ENCODE data around the gene TUFT1.
A peak's percentile ranks its signal among the peaks of the same experiment; 100 is the strongest.

The TUFT1 gene

GRCh38 chr1:151540021-151540981 is at the start of gene TUFT1:
TSS of gene TUFT1 (plus strand) at chr1:151540309. CDS start at chr1:151540367, 58 bp downstream.
- peak; percentile 84 for DNase-seq

DNA sequence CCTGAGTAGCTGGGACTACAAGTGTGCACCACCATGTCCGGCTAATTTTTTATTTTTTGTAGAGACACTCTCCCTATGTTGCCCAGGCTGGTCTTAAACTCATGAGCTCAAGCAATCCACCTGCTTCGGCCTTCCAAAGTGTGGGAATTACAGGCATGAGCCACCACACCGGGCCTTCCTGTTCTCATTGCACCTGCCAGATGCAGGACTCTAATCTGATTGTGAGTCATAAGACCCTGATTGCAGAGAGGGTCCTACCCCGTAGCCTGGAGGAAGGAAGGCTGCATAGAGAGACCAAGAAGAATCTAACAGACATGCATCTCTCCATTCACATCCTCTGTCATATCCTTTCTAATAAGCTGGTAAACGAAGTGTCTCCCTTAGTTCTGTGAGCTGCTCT is 48.5 kb upstream of the TUFT1 start:
- DNase-seq: no peak

GRCh38 chr1:151492120-151492519 is 48.0 kb upstream of the TUFT1 start:
- DNase-seq: no peak

GRCh38 chr1:151493042-151493441 is 47.1 kb upstream of the TUFT1 start:
- no peak for DNase-seq

DNA sequence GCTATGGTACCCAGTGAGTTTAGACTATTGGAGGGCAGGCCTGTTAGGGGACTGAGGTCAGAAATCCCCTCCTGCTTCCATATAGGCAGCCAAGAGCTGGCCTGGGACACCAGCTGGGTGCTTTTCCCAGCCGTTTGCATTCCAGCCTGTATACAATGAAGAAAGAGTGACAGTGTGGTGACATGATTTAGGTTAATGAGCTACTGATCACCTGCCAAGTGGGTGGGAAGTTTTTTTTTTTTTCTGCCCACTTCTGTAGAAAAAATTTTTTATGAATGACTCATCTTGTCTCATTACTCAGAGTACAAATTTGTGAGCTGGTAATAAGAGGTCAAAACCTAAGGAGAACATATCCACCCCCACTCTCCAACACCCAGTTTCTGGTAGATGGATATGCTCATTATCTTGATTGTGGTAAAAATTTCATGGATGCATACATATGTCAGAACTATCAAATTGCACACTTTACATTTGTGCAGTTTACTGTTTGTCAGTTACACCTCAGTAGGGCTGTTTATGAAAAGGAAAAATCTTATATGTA is 45.3 kb upstream of the TUFT1 start:
- no peak for DNase-seq

DNA sequence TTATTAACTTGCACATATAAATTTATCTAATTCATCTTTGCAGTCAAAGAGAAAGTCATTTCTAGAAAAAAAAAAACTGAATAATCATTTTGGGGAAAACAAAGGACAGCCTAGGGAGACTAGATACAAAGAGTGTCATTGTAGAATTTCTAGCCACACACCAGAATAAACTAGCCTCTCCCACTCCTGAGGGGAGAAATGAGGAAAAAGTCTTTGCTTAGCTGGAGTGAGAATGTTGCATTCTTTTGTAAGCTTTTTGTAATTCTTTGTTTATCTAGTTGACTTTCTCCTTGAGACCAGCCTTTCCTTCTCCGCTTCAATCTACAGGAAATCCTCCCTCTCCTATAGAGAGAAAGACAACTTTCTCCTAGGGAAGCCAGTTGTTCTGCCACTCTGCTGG is 44.8 kb upstream of the TUFT1 start:
- DNase-seq: no peak

- no peak for DNase-seq
Measured at GRCh38 chr1:151499365-151499764, 40.7 kb upstream of the TUFT1 start.

- DNase-seq: no peak
Measured at GRCh38 chr1:151499930-151500329, 40.2 kb upstream of the TUFT1 start.

GRCh38 chr1:151501474-151501873 is 38.6 kb upstream of the TUFT1 start:
- no peak for DNase-seq

DNA sequence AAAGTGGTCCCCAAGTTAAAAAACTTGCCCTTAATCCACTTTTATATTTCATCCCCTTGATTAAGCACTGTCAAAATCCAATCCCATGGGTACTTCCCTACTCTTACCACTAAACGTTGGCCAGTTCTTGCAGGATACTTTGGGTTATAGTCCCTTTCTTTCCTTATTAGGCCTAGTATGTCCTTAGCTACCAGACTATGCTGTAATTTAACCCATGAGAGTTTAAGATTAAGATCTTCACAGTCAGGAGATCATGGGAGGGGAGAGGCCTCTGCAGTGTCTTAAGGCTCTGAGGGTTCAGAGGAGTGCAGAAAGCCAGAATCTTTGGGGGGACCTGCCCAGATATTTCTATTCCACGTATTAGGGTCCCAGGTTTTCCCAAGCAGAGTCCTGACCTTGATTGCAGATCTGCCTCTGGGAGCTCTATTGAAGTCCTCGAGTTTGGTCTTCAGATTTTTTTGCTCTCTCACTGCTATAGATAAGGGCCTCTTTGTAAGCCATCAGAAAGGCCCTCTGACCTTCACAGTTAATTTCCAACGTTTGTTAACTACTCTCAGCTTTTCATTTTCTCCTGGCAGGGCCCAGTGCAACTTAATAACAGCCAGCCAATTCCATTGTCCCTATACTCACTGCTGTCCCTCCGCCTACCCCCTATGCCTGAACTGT is 37.9 kb upstream of the TUFT1 start:
- no peak for DNase-seq

GRCh38 chr1:151502859-151503780 is 37.0 kb upstream of the TUFT1 start:
- no peak for DNase-seq

GRCh38 chr1:151504252-151504651 is 35.9 kb upstream of the TUFT1 start:
- no peak for DNase-seq

DNA sequence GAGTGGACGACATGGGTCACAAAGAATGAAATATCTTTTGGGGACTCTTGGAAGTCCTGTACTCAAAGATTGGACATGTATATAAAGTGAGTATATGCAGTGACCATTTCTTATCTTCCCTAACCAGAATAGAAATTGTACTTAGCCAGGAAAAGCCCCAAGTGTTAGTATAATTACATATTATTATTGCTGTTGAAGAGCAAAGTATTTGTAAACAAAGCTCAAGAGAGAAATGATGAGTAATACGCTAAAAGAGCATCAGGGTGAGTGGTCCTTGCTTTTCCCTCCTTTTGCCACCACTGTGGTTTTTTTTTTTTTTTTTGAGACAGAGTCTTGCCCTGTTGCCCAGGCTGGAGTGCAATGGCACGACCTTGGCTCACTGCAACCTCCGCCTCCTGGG is 35.4 kb upstream of the TUFT1 start:
- no peak for DNase-seq

GRCh38 chr1:151508833-151509232 is 31.3 kb upstream of the TUFT1 start:
- DNase-seq: no peak

- no peak for DNase-seq
Measured at GRCh38 chr1:151509350-151510019, 30.6 kb upstream of the TUFT1 start.

GRCh38 chr1:151510020-151510405 is 30.1 kb upstream of the TUFT1 start:
- DNase-seq: no peak

- no peak for DNase-seq
Measured at GRCh38 chr1:151510614-151510956, 29.5 kb upstream of the TUFT1 start.

DNA sequence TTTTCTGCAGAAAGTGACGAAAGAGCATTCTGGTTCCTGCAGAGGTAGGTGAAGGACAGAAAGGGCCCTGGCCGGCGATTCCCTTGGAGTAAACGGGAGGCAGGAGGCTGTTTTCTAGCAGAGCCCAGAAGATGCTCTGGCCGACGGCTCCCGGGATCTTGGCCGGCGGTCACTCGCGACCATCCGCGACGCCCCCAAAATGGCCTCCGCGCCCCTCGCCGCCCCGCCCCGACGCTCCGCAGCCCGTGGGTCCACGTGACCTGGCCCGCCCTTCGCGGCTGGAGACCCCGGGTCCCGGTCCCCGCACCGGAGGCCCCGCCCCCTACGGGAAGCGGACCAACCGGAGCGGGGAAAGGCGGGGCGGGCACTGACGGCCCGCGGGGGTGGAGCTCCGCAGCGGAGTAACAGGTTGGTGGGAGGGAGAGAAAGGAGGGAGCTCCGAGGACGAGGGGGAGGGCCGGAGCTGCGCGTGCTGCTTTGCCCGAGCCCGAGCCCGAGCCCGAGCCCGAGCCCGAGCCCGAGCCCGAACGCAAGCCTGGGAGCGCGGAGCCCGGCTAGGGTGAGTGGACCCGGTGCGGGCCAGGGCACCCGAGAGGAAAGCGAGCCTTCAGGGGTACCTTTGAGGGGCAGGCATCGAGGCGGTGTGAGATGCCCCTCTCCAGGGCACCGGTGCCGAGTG is 29.0 kb upstream of the TUFT1 start, which contains the start of gene CGN:
CGN (plus strand) TSS at position 431 of the 679 bp plus-strand sequence. CDS start 7,133 bp downstream, outside the sequence.
- DNase-seq: peak; percentile 21 to 45

GRCh38 chr1:151511636-151512215 is 28.4 kb upstream of the TUFT1 start:
- DNase-seq: no peak

DNA sequence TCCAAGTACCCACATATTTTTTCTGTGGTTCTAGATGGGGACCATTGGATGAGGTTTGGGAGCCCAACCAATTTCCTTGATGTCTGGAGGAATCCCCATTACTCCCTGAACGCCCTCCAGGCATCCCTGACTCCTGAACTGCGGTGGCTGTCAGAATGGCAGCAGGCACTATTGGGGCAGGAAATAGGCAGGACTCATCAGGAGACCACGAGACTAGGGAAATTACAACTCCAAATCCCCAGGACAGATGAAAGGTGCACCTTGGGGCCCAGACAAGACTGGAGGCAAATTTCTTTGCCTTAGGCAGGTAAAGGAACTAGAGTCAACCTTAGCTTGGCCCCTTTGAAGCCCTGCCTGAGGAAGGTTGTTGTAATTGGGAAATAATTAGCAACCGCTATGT is 27.8 kb upstream of the TUFT1 start:
- DNase-seq: no peak
